ENCODE measurements around the gene ENTREP1. TPM values are rescaled to one million over a fixed set of nuclear protein-coding genes. Genes with fewer than 3 reads are reported as not detected.

The ENTREP1 gene
- 7.3 TPM for polyA plus RNA-seq
- long read RNA-seq, donor 1, result 0 reads
- long read RNA-seq, donor 2, partial matches to known transcripts, result 0 of 1 reads
- long read RNA-seq, donor 2, other reads (novel, unspliced or antisense), result 0 of 1 reads
- long read RNA-seq, donor 3, result 0 reads
- long read RNA-seq, donor 4, result 0 reads
- long read RNA-seq, donor 5, partial matches to known transcripts, result 0 of 1 reads
- long read RNA-seq, donor 5, other reads (novel, unspliced or antisense), result 0 of 1 reads
- long read RNA-seq, donor 6, result 0 reads
- long read RNA-seq, donor 7, result 0 reads
- long read RNA-seq, donor 8, partial matches to known transcripts, result 0 of 1 reads
- long read RNA-seq, donor 8, other reads (novel, unspliced or antisense), result 0 of 1 reads
- long read RNA-seq, donor 9, partial matches to known transcripts, result 0 of 1 reads
- long read RNA-seq, donor 9, other reads (novel, unspliced or antisense), result 0 of 1 reads
- long read RNA-seq, donor 10, result 0 reads
- long read RNA-seq, donor 11, result 0 reads

- no CpG with 5 or more reads among the region's 81 CpGs for WGBS (ENCODE audit: insufficient coverage, low lambda C conversion rate)
- H3K9me3 ChIP-seq (ENCODE audit: control insufficient read depth, low read depth, low read length), result no peaks in the 10 kb centered on the region
- peaks cover 56% of the 10 kb centered on the region for H3K27me3 ChIP-seq (ENCODE audit: control insufficient read depth, insufficient read depth, low read length)
- H3K4me1 ChIP-seq (ENCODE audit: control insufficient read depth, insufficient read depth, low read length), result peaks cover 6% of the 10 kb centered on the region
- peak; percentile 27 to 66 for DNase-seq
- H3K27ac ChIP-seq (ENCODE audit: low read length), result no peak within 1 kb of the TSS
- peak within 1 kb of the TSS; percentile 30 for H3K4me3 ChIP-seq (ENCODE audit: low read length)
- H3K36me3 ChIP-seq (ENCODE audit: control insufficient read depth, insufficient read depth, low read length), result no peaks in the 10 kb centered on the region
Observed at GRCh38 chr9:69324549-69325401, at the start of gene ENTREP1. ENTREP1 (plus strand) TSS chr9:69325215; CDS start chr9:69325310, 95 bp downstream.

- Histone ChIP-seq H3K4me3 (ENCODE audit: low read length) (no peak overlapping the region), H3K4me1 (ENCODE audit: control insufficient read depth, insufficient read depth, low read length) (no peaks in the 10 kb centered on the region), H3K27ac (ENCODE audit: low read length) (no peak overlapping the region), H3K9me3 (ENCODE audit: control insufficient read depth, low read depth, low read length) (no peaks in the 10 kb centered on the region), H3K27me3 (ENCODE audit: control insufficient read depth, insufficient read depth, low read length) (no peaks in the 10 kb centered on the region), H3K36me3 (ENCODE audit: control insufficient read depth, insufficient read depth, low read length) (no peaks in the 10 kb centered on the region)
- no CpG with 5 or more reads among the region's 5 CpGs for WGBS (ENCODE audit: insufficient coverage, low lambda C conversion rate)
- no peak for DNase-seq
Observed at GRCh38 chr9:69276775-69277174, 48.2 kb upstream of the ENTREP1 start.

- Histone ChIP-seq H3K27ac (ENCODE audit: low read length) (no peak overlapping the region), H3K36me3 (ENCODE audit: control insufficient read depth, insufficient read depth, low read length) (no peaks in the 10 kb centered on the region), H3K4me1 (ENCODE audit: control insufficient read depth, insufficient read depth, low read length) (no peaks in the 10 kb centered on the region), H3K9me3 (ENCODE audit: control insufficient read depth, low read depth, low read length) (no peaks in the 10 kb centered on the region), H3K27me3 (ENCODE audit: control insufficient read depth, insufficient read depth, low read length) (no peaks in the 10 kb centered on the region), H3K4me3 (ENCODE audit: low read length) (no peak overlapping the region)
- 73% methylated on average over 3 of the region's 5 CpGs for WGBS (ENCODE audit: insufficient coverage, low lambda C conversion rate)
- no peak for DNase-seq
Observed at GRCh38 chr9:69279084-69279731, 45.8 kb upstream of the ENTREP1 start.

- Histone ChIP-seq H3K9me3 (ENCODE audit: control insufficient read depth, low read depth, low read length) (no peaks in the 10 kb centered on the region), H3K4me3 (ENCODE audit: low read length) (no peak overlapping the region), H3K36me3 (ENCODE audit: control insufficient read depth, insufficient read depth, low read length) (no peaks in the 10 kb centered on the region), H3K4me1 (ENCODE audit: control insufficient read depth, insufficient read depth, low read length) (no peaks in the 10 kb centered on the region), H3K27me3 (ENCODE audit: control insufficient read depth, insufficient read depth, low read length) (no peaks in the 10 kb centered on the region), H3K27ac (ENCODE audit: low read length) (no peak overlapping the region)
- DNase-seq, result no peak
- WGBS (ENCODE audit: insufficient coverage, low lambda C conversion rate), result 53% methylated on average over 2 of the region's 3 CpGs
Observed at GRCh38 chr9:69279733-69280132, 45.3 kb upstream of the ENTREP1 start.

GRCh38 chr9:69283003-69283402, 42.0 kb upstream of the ENTREP1 start:
- DNase-seq, result no peak
- WGBS (ENCODE audit: insufficient coverage, low lambda C conversion rate), result 75% methylated on average over 2 of the region's 2 CpGs

GRCh38 chr9:69292078-69292477, 32.9 kb upstream of the ENTREP1 start:
- no peaks in the 10 kb centered on the region for H3K9me3 ChIP-seq (ENCODE audit: control insufficient read depth, low read depth, low read length)
- no CpG with 5 or more reads among the region's 3 CpGs for WGBS (ENCODE audit: insufficient coverage, low lambda C conversion rate)
- peaks cover 14% of the 10 kb centered on the region for H3K27me3 ChIP-seq (ENCODE audit: control insufficient read depth, insufficient read depth, low read length)
- no peaks in the 10 kb centered on the region for H3K4me1 ChIP-seq (ENCODE audit: control insufficient read depth, insufficient read depth, low read length)
- no peak overlapping the region for H3K4me3 ChIP-seq (ENCODE audit: low read length)
- no peak for DNase-seq
- H3K36me3 ChIP-seq (ENCODE audit: control insufficient read depth, insufficient read depth, low read length), result no peaks in the 10 kb centered on the region
- no peak overlapping the region for H3K27ac ChIP-seq (ENCODE audit: low read length)

More at GRCh38 chr9:69283003-69283402, 42.0 kb upstream of the ENTREP1 start:
- Histone ChIP-seq H3K27ac (ENCODE audit: low read length) (no peak overlapping the region), H3K36me3 (ENCODE audit: control insufficient read depth, insufficient read depth, low read length) (no peaks in the 10 kb centered on the region), H3K4me1 (ENCODE audit: control insufficient read depth, insufficient read depth, low read length) (no peaks in the 10 kb centered on the region), H3K27me3 (ENCODE audit: control insufficient read depth, insufficient read depth, low read length) (no peaks in the 10 kb centered on the region), H3K9me3 (ENCODE audit: control insufficient read depth, low read depth, low read length) (no peaks in the 10 kb centered on the region), H3K4me3 (ENCODE audit: low read length) (no peak overlapping the region)

GRCh38 chr9:69293156-69293555, 31.9 kb upstream of the ENTREP1 start:
- no peak for DNase-seq
- no peaks in the 10 kb centered on the region for H3K36me3 ChIP-seq (ENCODE audit: control insufficient read depth, insufficient read depth, low read length)
- H3K9me3 ChIP-seq (ENCODE audit: control insufficient read depth, low read depth, low read length), result no peaks in the 10 kb centered on the region
- no peak overlapping the region for H3K4me3 ChIP-seq (ENCODE audit: low read length)
- H3K27me3 ChIP-seq (ENCODE audit: control insufficient read depth, insufficient read depth, low read length), result peaks cover 14% of the 10 kb centered on the region
- H3K27ac ChIP-seq (ENCODE audit: low read length), result no peak overlapping the region
- WGBS (ENCODE audit: insufficient coverage, low lambda C conversion rate), result 67% methylated on average over 1 of the region's 1 CpG
- H3K4me1 ChIP-seq (ENCODE audit: control insufficient read depth, insufficient read depth, low read length), result no peaks in the 10 kb centered on the region

GRCh38 chr9:69295872-69296552, 29.0 kb upstream of the ENTREP1 start:
- no peaks in the 10 kb centered on the region for H3K4me1 ChIP-seq (ENCODE audit: control insufficient read depth, insufficient read depth, low read length)
- WGBS (ENCODE audit: insufficient coverage, low lambda C conversion rate), result no CpG with 5 or more reads among the region's 9 CpGs
- no peaks in the 10 kb centered on the region for H3K36me3 ChIP-seq (ENCODE audit: control insufficient read depth, insufficient read depth, low read length)
- H3K27me3 ChIP-seq (ENCODE audit: control insufficient read depth, insufficient read depth, low read length), result peaks cover 12% of the 10 kb centered on the region
- DNase-seq, result peak; percentile 22 to 25
- peak overlapping the region; percentile 40 for H3K27ac ChIP-seq (ENCODE audit: low read length)
- H3K9me3 ChIP-seq (ENCODE audit: control insufficient read depth, low read depth, low read length), result no peaks in the 10 kb centered on the region
- H3K4me3 ChIP-seq (ENCODE audit: low read length), result no peak overlapping the region

- no peak for DNase-seq
- H3K9me3 ChIP-seq (ENCODE audit: control insufficient read depth, low read depth, low read length), result no peaks in the 10 kb centered on the region
- no peak overlapping the region for H3K27ac ChIP-seq (ENCODE audit: low read length)
- no peaks in the 10 kb centered on the region for H3K4me1 ChIP-seq (ENCODE audit: control insufficient read depth, insufficient read depth, low read length)
- WGBS (ENCODE audit: insufficient coverage, low lambda C conversion rate), result 38% methylated on average over 3 of the region's 11 CpGs
- no peak overlapping the region for H3K4me3 ChIP-seq (ENCODE audit: low read length)
- H3K36me3 ChIP-seq (ENCODE audit: control insufficient read depth, insufficient read depth, low read length), result no peaks in the 10 kb centered on the region
- H3K27me3 ChIP-seq (ENCODE audit: control insufficient read depth, insufficient read depth, low read length), result peaks cover 12% of the 10 kb centered on the region
Observed at GRCh38 chr9:69297300-69297980, 27.6 kb upstream of the ENTREP1 start.
